K562 (cell line): ENCODE measurements around the gene IFT122. TPM values are rescaled to one million over a fixed set of nuclear protein-coding genes. Genes with fewer than 3 reads are reported as not detected.
A peak's percentile ranks its signal among the peaks of the same experiment; 100 is the strongest.

Source experiments
- ATAC-seq: fragments of 200-7000 bp; cut with Tn5 transposase; 3 replicates; pipeline ENCODE4 v1.9.1; 2020; ENCODE audit warnings: moderate library complexity
- Bru-seq: library from RNA; stranded (reverse); fragments of 400-500 nt; gene quantifications from one replicate; lab custom pipeline; 2021; lab: Mats Ljungman, UMichigan
- BruChase-seq, 2 experiments: library from RNA; stranded (reverse); fragments of 400-500 nt; gene quantifications; one replicate each; lab custom pipeline; 2021; lab: Mats Ljungman, UMichigan
- BruUV-seq: library from RNA; stranded (reverse); fragments of 400-500 nt; replicated peaks from 2 replicates; lab custom pipeline; 2021; lab: Mats Ljungman, UMichigan
- CTCF ChIA-PET: fragments of 300-600 bp; formaldehyde crosslinking; extraction: SDS; loops from one replicate; lab custom pipeline; 2021; ENCODE audit warnings: low intra/inter-chr PET ratio; lab: Yijun Ruan, JAX
- POLR2A ChIA-PET: fragments of 300-600, 350-650 bp; sonication (Branson Sonifier 250); formaldehyde crosslinking; extraction: SDS; loops from one replicate; lab custom pipeline; 2021; ENCODE audit warnings: antibody characterized with exemption, inconsistent platforms; lab: Yijun Ruan, JAX
- DNase-seq, 4 experiments: peaks; one replicate each; pipeline versions ENCODE4 v3.0.0 to v3.0.0-alpha.2; 2011 to 2018; ENCODE audit warnings: low spot score in 3 of 4, mixed read lengths in 3 of 4; ENCODE audit errors: extremely low read depth in 1 of 4
- FAIRE-seq: peaks from 2 replicates; lab custom pipeline; 2011; peaks lifted over from hg19 to GRCh38; lab: Jason Lieb, UNC
- H2AFZ ChIP-seq: 2 replicates; pipeline ENCODE4 v1.6.0; 2011; ENCODE audit warnings: low read depth, low read length, control low read depth, inconsistent platforms
- H3K27ac ChIP-seq: fragments of 200-600 bp; 3 replicates; pipeline ENCODE4 v1.8.0; 2011; ENCODE audit warnings: low read depth, mild to moderate bottlenecking, control low read depth, inconsistent platforms, low read length, moderate library complexity, mixed read lengths; ENCODE audit errors: extremely low read depth
- H3K27me3 ChIP-seq, 2 experiments: fragments of 300-600 bp in 1 of 2; 2 replicates in 1 of 2; 3 replicates in 1 of 2; pipeline versions ENCODE4 v1.6.0 to v1.8.0; 2011; ENCODE audit warnings: inconsistent platforms in 2 of 2, low read length in 2 of 2, mild to moderate bottlenecking in 1 of 2, mixed read lengths in 1 of 2, moderate library complexity in 1 of 2; ENCODE audit not compliant: control insufficient read depth in 2 of 2, insufficient read depth in 2 of 2
- H3K36me3 ChIP-seq: fragments of 300-600 bp; 3 replicates; pipeline ENCODE4 v1.8.0; 2011; ENCODE audit warnings: mild to moderate bottlenecking, low read length, inconsistent platforms; ENCODE audit not compliant: control insufficient read depth, insufficient read depth
- H3K4me1 ChIP-seq, 2 experiments: fragments of 200-600 bp in 1 of 2; replicated peaks in 1 of 2; 2 replicates in 1 of 2; 3 replicates in 1 of 2; pipeline versions ENCODE4 v1.5.1 to v1.8.0; 2011; ENCODE audit warnings: inconsistent platforms in 2 of 2, low read length in 2 of 2, mild to moderate bottlenecking in 1 of 2, mixed read lengths in 1 of 2, moderate library complexity in 1 of 2; ENCODE audit not compliant: control insufficient read depth in 2 of 2, insufficient read depth in 2 of 2
- H3K4me2 ChIP-seq: 2 replicates; pipeline ENCODE4 v1.6.1; 2011; ENCODE audit warnings: low read length, control low read depth, inconsistent platforms, mixed read lengths; ENCODE audit not compliant: insufficient read depth
- H3K4me3 ChIP-seq: fragments of 200-600 bp; sonication (generic), shearing (Covaris generic); 2 replicates; pipeline ENCODE4 v1.5.1; 2016; ENCODE audit warnings: control low read depth, inconsistent platforms
- H3K79me2 ChIP-seq: fragments of 200-600 bp; 3 replicates; pipeline ENCODE4 v1.8.0; 2011; ENCODE audit warnings: low read length, inconsistent platforms; ENCODE audit not compliant: control insufficient read depth, insufficient read depth
- H3K9ac ChIP-seq, 2 experiments: 2 replicates each; pipeline versions ENCODE4 v1.6.0 to v1.6.1; 2011; ENCODE audit warnings: low read depth in 2 of 2, low read length in 2 of 2, control low read depth in 1 of 2, inconsistent platforms in 1 of 2, mild to moderate bottlenecking in 1 of 2, mixed read lengths in 1 of 2; ENCODE audit not compliant: insufficient read depth in 1 of 2
- H3K9me1 ChIP-seq: one replicate; pipeline ENCODE4 v1.6.0; 2011; ENCODE audit warnings: inconsistent platforms, mild to moderate bottlenecking, low read length, moderate library complexity; ENCODE audit not compliant: control insufficient read depth, insufficient read depth
- H3K9me3 ChIP-seq: replicated peaks from 2 replicates; pipeline ENCODE4 v1.5.1; 2011; ENCODE audit warnings: low read depth, low read length, inconsistent platforms; ENCODE audit not compliant: control insufficient read depth, insufficient read depth
- H4K20me1 ChIP-seq: replicated peaks from 2 replicates; pipeline ENCODE4 v1.6.1; 2011; ENCODE audit warnings: low read length, inconsistent platforms, mixed read lengths; ENCODE audit not compliant: control insufficient read depth, insufficient read depth
- CBX5 ChIP-seq: IDR thresholded peaks from 2 replicates; pipeline ENCODE4 v1.6.1; 2014; ENCODE audit warnings: low read depth, borderline replicate concordance
- CHCHD3 ChIP-seq: fragments of 250-450 bp; sonication (Bioruptor Pico); IDR thresholded peaks from 2 replicates; pipeline ENCODE4 v2.1.2; 2022; ENCODE audit warnings: mild to moderate bottlenecking
- FIP1L1 ChIP-seq: fragments of 200-400 bp; formaldehyde crosslinking; IDR thresholded peaks from 2 replicates; pipeline ENCODE4 v1.6.1; 2018; ENCODE audit warnings: mild to moderate bottlenecking, low read depth, low read length; ENCODE audit not compliant: poor library complexity, severe bottlenecking
- FOXJ2 ChIP-seq: fragments of 200-800 bp; sonication (Bioruptor generic); IDR thresholded peaks from 2 replicates; pipeline ENCODE4 v1.6.1; 2016; ENCODE audit warnings: missing genetic modification characterization, missing compliant biosample characterization
- FOXJ3 ChIP-seq: sonication (generic); formaldehyde crosslinking; IDR thresholded peaks from 2 replicates; pipeline ENCODE4 v1.4.0; 2020; ENCODE audit warnings: mild to moderate bottlenecking, missing genetic modification reagents
- MITF ChIP-seq: IDR thresholded peaks from 2 replicates; pipeline ENCODE4 v1.6.1; 2014; ENCODE audit warnings: antibody characterized with exemption
- SRSF9 ChIP-seq: fragments of 200-400 bp; formaldehyde crosslinking; IDR thresholded peaks from 2 replicates; pipeline ENCODE4 v1.6.1; 2017; ENCODE audit warnings: low read depth, low read length, borderline replicate concordance
- ZNF274 ChIP-seq: IDR thresholded peaks from 2 replicates; pipeline ENCODE4 v1.6.1; 2011; ENCODE audit warnings: low read depth, mild to moderate bottlenecking, low read length, moderate library complexity, borderline replicate concordance
- ZNF445 ChIP-seq: fragments of 250-450 bp; sonication (Bioruptor Pico); IDR thresholded peaks from 2 replicates; pipeline ENCODE4 v1.4.0; 2020; ENCODE audit warnings: low read depth, mild to moderate bottlenecking, moderate library complexity
- ZNF639 ChIP-seq, 2 experiments: fragments of 200-800 bp in 1 of 2; sonication (Bioruptor generic) in 1 of 2; sonication (generic) in 1 of 2; formaldehyde crosslinking in 1 of 2; IDR thresholded peaks in 1 of 2; conservative IDR thresholded peaks in 1 of 2; 2 replicates each; pipeline versions ENCODE4 v1.5.0 to v1.6.1; 2016 to 2020; ENCODE audit warnings: missing compliant biosample characterization in 1 of 2, missing genetic modification characterization in 1 of 2, missing genetic modification reagents in 1 of 2
- ZNF79 ChIP-seq: fragments of 250-450 bp; sonication (Bioruptor Pico); IDR thresholded peaks from 2 replicates; pipeline ENCODE4 v1.4.0; 2020; ENCODE audit warnings: low read depth, mild to moderate bottlenecking, moderate library complexity
- WGBS: fragments of 100-300 bp; shearing (Covaris generic); methylation state at CpG from one replicate; pipeline ENCODE4 v1.1.6; 2016; ENCODE audit warnings: low coverage, mixed read lengths; ENCODE audit not compliant: insufficient coverage; ENCODE audit errors: missing lambda C conversion rate; 5-methylcytosine and 5-hydroxymethylcytosine counted together
- in situ Hi-C: fragments of 300-500 bp; cut with MboI; formaldehyde crosslinking; loops from 4 replicates; pipeline ENCODE4 v1.15.0; 2018; ENCODE audit warnings: inconsistent platforms, mixed read lengths
- intact Hi-C: fragments of 100-400 bp; cut with micrococcal nuclease; formaldehyde crosslinking; loops from 2 replicates; pipeline ENCODE4 v1.14.2; 2022
- long read RNA-seq, 3 experiments: library from polyadenylated mRNA in 2 of 3; library from RNA in 1 of 3; unstranded in 2 of 3; stranded (forward) in 1 of 3; transcript quantifications; one replicate each; pipeline ENCODE4 v2.0.0, GENCODE V29; 2019 to 2022
- polyA minus RNA-seq, 3 experiments: library from RNA; depleted of rRNA, polyadenylated mRNA; stranded (reverse); fragments of >200 nt; gene quantifications; 2 replicates each; pipeline ENCODE4 v1.2.3, GENCODE V29; 2011
- polyA plus RNA-seq, 8 experiments: library from polyadenylated mRNA; depleted of rRNA in 4 of 8; stranded (reverse) in 5 of 8; unstranded in 3 of 8; fragments of >200 nt; fragmentation: Nextera tagmentation in 2 of 8; fragmentation: Illumina TruSeq in 1 of 8; extraction: Ambion mirVana in 2 of 8; extraction: Trizol in 1 of 8; gene quantifications; 2 replicates each; pipeline versions ENCODE4 v1.2.1 to v1.2.3, GENCODE V29; 2011 to 2014; ENCODE audit warnings: inconsistent platforms in 1 of 8, missing spikeins in 1 of 8
- total RNA-seq, 7 experiments: library from RNA; depleted of rRNA in 6 of 7; stranded (reverse); fragments of >200 nt in 6 of 7; fragmentation: Illumina TruSeq in 2 of 7; extraction: Trizol in 2 of 7; gene quantifications; 2 replicates each; pipeline versions ENCODE4 v1.2.1 to v1.2.3, GENCODE V29; 2011 to 2021; ENCODE audit warnings: low replicate concordance in 1 of 7

The IFT122 gene
- 118 and 123 TPM in 2 replicates for total RNA-seq (2011; cell fraction: chromatin; rRNA removed; ENCODE audit: low replicate concordance)
- total RNA-seq (2011; cell fraction: nucleolus; rRNA removed) = 58.6 and 64.5 TPM in 2 replicates
- 64.7 and 77.3 TPM in 2 replicates for total RNA-seq (2011; cell fraction: nucleoplasm; rRNA removed)
- 7.0 and 8.8 TPM in 2 replicates for total RNA-seq (2014; rRNA removed)
- total RNA-seq (2014; rRNA removed; fragmentation: Illumina TruSeq; extraction: Trizol) = 7.1 and 8.4 TPM in 2 replicates
- 7.7 and 8.2 TPM in 2 replicates for total RNA-seq (2015; rRNA removed; fragmentation: Illumina TruSeq; extraction: Trizol)
- total RNA-seq (2021) = 11.1 and 12.9 TPM in 2 replicates
- 11.5 and 15.5 TPM in 2 replicates for polyA plus RNA-seq (2011; rRNA removed)
- 11.0 and 12.7 TPM in 2 replicates for polyA plus RNA-seq (2011; cell fraction: cytosol; rRNA removed)
- 45.8 and 67.6 TPM in 2 replicates for polyA plus RNA-seq (2011; cell fraction: nucleus; rRNA removed)
- 12.8 and 21.8 TPM in 2 replicates for polyA plus RNA-seq (2012)
- polyA plus RNA-seq (2014; fragmentation: Illumina TruSeq; extraction: Trizol) = 8.4 and 9.0 TPM in 2 replicates
- polyA plus RNA-seq (2014; fragmentation: Nextera tagmentation; extraction: Ambion mirVana) = 1 to 10 TPM; 2.4 to 7.0 TPM
- 9.6 and 11.1 TPM in 2 replicates for polyA plus RNA-seq (2014; rRNA removed)
- polyA minus RNA-seq (2011; rRNA and poly(A)+ RNA removed) = 26.7 and 28.2 TPM in 2 replicates
- polyA minus RNA-seq (2011; cell fraction: cytosol; rRNA and poly(A)+ RNA removed) = 7.8 and 15.9 TPM in 2 replicates
- 24.5 and 32.7 TPM in 2 replicates for polyA minus RNA-seq (2011; cell fraction: nucleus; rRNA and poly(A)+ RNA removed)
- percentile 58 among the genes with signal in this experiment for Bru-seq, nascent RNA
- BruChase-seq, experiment 1, labeled RNA remaining after a 2-hour chase = percentile 58 among the genes with signal in this experiment
- percentile 60 among the genes with signal in this experiment for BruChase-seq, experiment 2, labeled RNA remaining after a 6-hour chase
- long read RNA-seq, experiment 1, transcript IFT122-202 (29 exons, 3,841 nt) = major isoform, 5 of 32 reads
- long read RNA-seq, experiment 1, partial matches to known transcripts = 10 of 32 reads
- long read RNA-seq, experiment 1, other reads (novel, unspliced or antisense) = 16 of 32 reads
- long read RNA-seq, experiment 2, partial matches to known transcripts = 5 of 9 reads
- long read RNA-seq, experiment 2, other reads (novel, unspliced or antisense) = 3 of 9 reads
- long read RNA-seq, experiment 3, partial matches to known transcripts = 0 of 5 reads
- long read RNA-seq, experiment 3, other reads (novel, unspliced or antisense) = 5 of 5 reads

GRCh38 chr3:129439817-129440617 is at the start of gene IFT122, which contains the start of gene MBD4:
IFT122 (plus strand) TSS chr3:129440224; CDS start chr3:129440331, 107 bp downstream.
MBD4 (minus strand) TSS chr3:129439948; CDS start chr3:129439833, 115 bp downstream.
- no peaks in the 10 kb centered on the region for H3K27me3 ChIP-seq
- peaks cover 80% of the 10 kb centered on the region for H3K79me2 ChIP-seq
- BruUV-seq = no TSS peak
- under 1% methylated on average over 74 of the region's 75 CpGs for WGBS
- peak within 1 kb of the TSS; percentile 94 for H3K27ac ChIP-seq
- FAIRE-seq (peak; percentile 99), ATAC-seq (peak; percentile 91), DNase-seq (peak; percentile 91 to 98 (median 94))
- H3K36me3 ChIP-seq = peaks cover 31% of the 10 kb centered on the region; the same call in 2 of the 3 replicates
- in situ Hi-C loops (no loop called here), intact Hi-C loops (loop anchor here (5.0 to 10.0 kb wide), 5 partner anchors 42 to 1415 kb away; no protein-coding TSS in a partner anchor)
- H3K9ac ChIP-seq = peak within 1 kb of the TSS; percentile 83 to 95
- ChIA-PET POLR2A (interaction anchor here (0.6 to 5.3 kb wide), 17 partner anchors 9 to 841 kb away, joined by 3 to 67 read pairs (median 4); partner anchors contain the start of gene EFCAB12), CTCF (no interaction called here)
- H2AFZ ChIP-seq = peak within 1 kb of the TSS; percentile 76
- peak within 1 kb of the TSS; percentile 76 for H3K4me3 ChIP-seq
- H3K4me1 ChIP-seq = peaks cover 7 to 41% of the 10 kb centered on the region in 2 experiments
- H3K9me1 ChIP-seq = no peaks in the 10 kb centered on the region
- H3K9me3 ChIP-seq = no peaks in the 10 kb centered on the region
- H4K20me1 ChIP-seq = no peaks in the 10 kb centered on the region
- peak within 1 kb of the TSS; percentile 88 for H3K4me2 ChIP-seq
- peak; percentile 87; the same call in 1 of the 2 replicates for TF ChIP-seq FOXJ2 (tag)
- TF ChIP-seq FOXJ3 = no peak
- no peak for TF ChIP-seq ZNF79 (CRISPR knock-in tag)
- no peak for TF ChIP-seq MITF
- 0 out of 2 replicates have a peak, but pooled peaks have one; percentile 36 for TF ChIP-seq CHCHD3 (CRISPR knock-in tag)
- TF ChIP-seq ZNF445 (CRISPR knock-in tag) = no peak
- TF ChIP-seq ZNF639 (CRISPR knock-in tag; conservative IDR thresholded peaks at IDR 0.05 in 1 of 2, IDR thresholded peaks at IDR 0.05 in 1 of 2) = peak in 1 of 2 experiments; percentile 78; a peak in 2 of 4 replicates
- TF ChIP-seq FIP1L1 = peak; percentile 71
- TF ChIP-seq CBX5 = no peak
- TF ChIP-seq ZNF274 = no peak
- no peak for TF ChIP-seq SRSF9
